Measurements from ENCODE around the gene MZF1.

MZF1 gene

GRCh38 chr19:58520257-58520599 lies 52.9 kb downstream of the MZF1 start:
- H3K27ac ChIP-seq (ENCODE audit: low read length), result no peak overlapping the region
- H3K9ac ChIP-seq (ENCODE audit: low read depth, low read length), result peak overlapping the region; percentile 93; the same call in 1 of the 2 replicates
- H3K4me3 ChIP-seq (ENCODE audit: low read length), result peak overlapping the region; percentile 73
- H3K36me3 ChIP-seq (ENCODE audit: insufficient read depth, low read depth, low read length), result peaks cover 4% of the 10 kb centered on the region; the same call in 1 of the 2 replicates
- H3K4me1 ChIP-seq (ENCODE audit: insufficient read depth, low read length), result peaks cover 26% of the 10 kb centered on the region; the same call in 1 of the 2 replicates
- no peaks in the 10 kb centered on the region for H3K27me3 ChIP-seq (ENCODE audit: insufficient read depth, low read length)
- no peaks in the 10 kb centered on the region for H3K9me3 ChIP-seq (ENCODE audit: insufficient read depth, low read depth, low read length)

GRCh38 chr19:58519355-58520256 lies 53.5 kb downstream of the MZF1 start, which contains the start of gene ZBTB45:
TSS of gene ZBTB45 (minus strand) at chr19:58519810. CDS start at chr19:58517673, 2,137 bp downstream.
- H3K27me3 ChIP-seq (ENCODE audit: insufficient read depth, low read length), result no peaks in the 10 kb centered on the region
- no peaks in the 10 kb centered on the region for H3K9me3 ChIP-seq (ENCODE audit: insufficient read depth, low read depth, low read length)
- H3K27ac ChIP-seq (ENCODE audit: low read length), result peak within 1 kb of the TSS; percentile 74
- H3K36me3 ChIP-seq (ENCODE audit: insufficient read depth, low read depth, low read length), result peaks cover 4% of the 10 kb centered on the region; the same call in 1 of the 2 replicates
- peaks cover 27% of the 10 kb centered on the region; the same call in 1 of the 2 replicates for H3K4me1 ChIP-seq (ENCODE audit: insufficient read depth, low read length)
- peak within 1 kb of the TSS; percentile 93 for H3K9ac ChIP-seq (ENCODE audit: low read depth, low read length)
- H3K4me3 ChIP-seq (ENCODE audit: low read length), result peak within 1 kb of the TSS; percentile 73

GRCh38 chr19:58519087-58519354 lies 54.1 kb downstream of the MZF1 start:
- Histone ChIP-seq H3K4me3 (ENCODE audit: low read length) (peak overlapping the region; percentile 73), H3K36me3 (ENCODE audit: insufficient read depth, low read depth, low read length) (peaks cover 4% of the 10 kb centered on the region; the same call in 1 of the 2 replicates), H3K4me1 (ENCODE audit: insufficient read depth, low read length) (peaks cover 30% of the 10 kb centered on the region; the same call in 1 of the 2 replicates), H3K9ac (ENCODE audit: low read depth, low read length) (peak overlapping the region; percentile 93), H3K27me3 (ENCODE audit: insufficient read depth, low read length) (no peaks in the 10 kb centered on the region), H3K9me3 (ENCODE audit: insufficient read depth, low read depth, low read length) (no peaks in the 10 kb centered on the region), H3K27ac (ENCODE audit: low read length) (peak overlapping the region; percentile 74)

GRCh38 chr19:58518256-58519086 lies 54.7 kb downstream of the MZF1 start:
- no peaks in the 10 kb centered on the region for H3K9me3 ChIP-seq (ENCODE audit: insufficient read depth, low read depth, low read length)
- H3K4me3 ChIP-seq (ENCODE audit: low read length), result peak overlapping the region; percentile 73
- H3K36me3 ChIP-seq (ENCODE audit: insufficient read depth, low read depth, low read length), result peaks cover 4% of the 10 kb centered on the region; the same call in 1 of the 2 replicates
- H3K27me3 ChIP-seq (ENCODE audit: insufficient read depth, low read length), result no peaks in the 10 kb centered on the region
- peaks cover 30% of the 10 kb centered on the region; the same call in 1 of the 2 replicates for H3K4me1 ChIP-seq (ENCODE audit: insufficient read depth, low read length)
- peak overlapping the region; percentile 93 for H3K9ac ChIP-seq (ENCODE audit: low read depth, low read length)
- peak overlapping the region; percentile 4 for H3K27ac ChIP-seq (ENCODE audit: low read length)

GRCh38 chr19:58516964-58517833 lies 55.9 kb downstream of the MZF1 start:
- H3K4me1 ChIP-seq (ENCODE audit: insufficient read depth, low read length), result peaks cover 27% of the 10 kb centered on the region; the same call in 1 of the 2 replicates
- H3K9ac ChIP-seq (ENCODE audit: low read depth, low read length), result no peak overlapping the region
- no peaks in the 10 kb centered on the region for H3K27me3 ChIP-seq (ENCODE audit: insufficient read depth, low read length)
- H3K36me3 ChIP-seq (ENCODE audit: insufficient read depth, low read depth, low read length), result peaks cover 4% of the 10 kb centered on the region; the same call in 1 of the 2 replicates
- H3K27ac ChIP-seq (ENCODE audit: low read length), result no peak overlapping the region
- no peaks in the 10 kb centered on the region for H3K9me3 ChIP-seq (ENCODE audit: insufficient read depth, low read depth, low read length)
- H3K4me3 ChIP-seq (ENCODE audit: low read length), result no peak overlapping the region

GRCh38 chr19:58516246-58516836 lies 56.8 kb downstream of the MZF1 start:
- Histone ChIP-seq H3K36me3 (ENCODE audit: insufficient read depth, low read depth, low read length) (peaks cover 4% of the 10 kb centered on the region; the same call in 1 of the 2 replicates), H3K9ac (ENCODE audit: low read depth, low read length) (peak overlapping the region; percentile 13; the same call in 1 of the 2 replicates), H3K4me1 (ENCODE audit: insufficient read depth, low read length) (peaks cover 27% of the 10 kb centered on the region; the same call in 1 of the 2 replicates), H3K4me3 (ENCODE audit: low read length) (peak overlapping the region; percentile 44; the same call in 1 of the 2 replicates), H3K27ac (ENCODE audit: low read length) (peak overlapping the region; percentile 79), H3K27me3 (ENCODE audit: insufficient read depth, low read length) (no peaks in the 10 kb centered on the region), H3K9me3 (ENCODE audit: insufficient read depth, low read depth, low read length) (no peaks in the 10 kb centered on the region)

- Histone ChIP-seq H3K4me3 (ENCODE audit: low read length) (peak overlapping the region; percentile 44; the same call in 1 of the 2 replicates), H3K27ac (ENCODE audit: low read length) (peak overlapping the region; percentile 79), H3K4me1 (ENCODE audit: insufficient read depth, low read length) (peaks cover 23% of the 10 kb centered on the region; the same call in 1 of the 2 replicates), H3K9ac (ENCODE audit: low read depth, low read length) (peak overlapping the region; percentile 13; the same call in 1 of the 2 replicates), H3K9me3 (ENCODE audit: insufficient read depth, low read depth, low read length) (no peaks in the 10 kb centered on the region), H3K36me3 (ENCODE audit: insufficient read depth, low read depth, low read length) (peaks cover 4% of the 10 kb centered on the region; the same call in 1 of the 2 replicates), H3K27me3 (ENCODE audit: insufficient read depth, low read length) (no peaks in the 10 kb centered on the region)
Measured at GRCh38 chr19:58515259-58515658, 57.9 kb downstream of the MZF1 start.

- Histone ChIP-seq H3K36me3 (ENCODE audit: insufficient read depth, low read depth, low read length) (peaks cover 4% of the 10 kb centered on the region; the same call in 1 of the 2 replicates), H3K9ac (ENCODE audit: low read depth, low read length) (peak overlapping the region; percentile 87; the same call in 1 of the 2 replicates), H3K27ac (ENCODE audit: low read length) (no peak overlapping the region), H3K27me3 (ENCODE audit: insufficient read depth, low read length) (no peaks in the 10 kb centered on the region), H3K9me3 (ENCODE audit: insufficient read depth, low read depth, low read length) (no peaks in the 10 kb centered on the region), H3K4me3 (ENCODE audit: low read length) (peak overlapping the region; percentile 79), H3K4me1 (ENCODE audit: insufficient read depth, low read length) (peaks cover 22% of the 10 kb centered on the region; the same call in 1 of the 2 replicates)
Measured at GRCh38 chr19:58514564-58515022, 58.5 kb downstream of the MZF1 start.

GRCh38 chr19:58513694-58514563 lies 59.2 kb downstream of the MZF1 start:
- Histone ChIP-seq H3K9me3 (ENCODE audit: insufficient read depth, low read depth, low read length) (no peaks in the 10 kb centered on the region), H3K9ac (ENCODE audit: low read depth, low read length) (peak overlapping the region; percentile 87; the same call in 1 of the 2 replicates), H3K36me3 (ENCODE audit: insufficient read depth, low read depth, low read length) (peaks cover 4% of the 10 kb centered on the region; the same call in 1 of the 2 replicates), H3K4me1 (ENCODE audit: insufficient read depth, low read length) (peaks cover 22% of the 10 kb centered on the region; the same call in 1 of the 2 replicates), H3K27me3 (ENCODE audit: insufficient read depth, low read length) (no peaks in the 10 kb centered on the region), H3K4me3 (ENCODE audit: low read length) (peak overlapping the region; percentile 79), H3K27ac (ENCODE audit: low read length) (no peak overlapping the region)

All from iPS-20b (cell line).